Heart right ventricle (tissue), 16 donors: Measurements from ENCODE around the gene FGD4. TPM values are rescaled to one million over a fixed set of nuclear protein-coding genes. Genes with fewer than 3 reads are reported as not detected.
A peak's percentile ranks its signal among the peaks of the same experiment; 100 is the strongest.

Source experiments
- ATAC-seq, 8 donors: fragments of 200-7000 bp; cut with Tn5 transposase; one replicate each; pipeline ENCODE4 v1.9.1; 2020; ENCODE audit warnings: mild to moderate bottlenecking in 8 of 8, moderate library complexity in 8 of 8, moderate number of reproducible peaks in 1 of 8
- DNase-seq, 2 donors: peaks; one replicate each; pipeline ENCODE4 v3.0.0-alpha.2; 2020
- H3K27ac ChIP-seq, 10 donors: fragments of 200-600 bp; sonication (generic) in 2 of 10; one replicate each; pipeline versions ENCODE4 v1.5.0 to v1.8.0; 2020 to 2022; ENCODE audit warnings: mild to moderate bottlenecking in 3 of 10
- H3K27me3 ChIP-seq, 7 donors: fragments of 200-600 bp; one replicate each; pipeline ENCODE4 v1.8.0; 2021 to 2022; ENCODE audit warnings: mild to moderate bottlenecking in 2 of 7
- H3K36me3 ChIP-seq, 9 donors: fragments of 200-600 bp; sonication (generic) in 1 of 9; one replicate each; pipeline versions ENCODE4 v1.5.0 to v1.8.0; 2020 to 2022; ENCODE audit warnings: mild to moderate bottlenecking in 2 of 9
- H3K4me1 ChIP-seq, 9 donors: fragments of 200-600 bp; sonication (generic) in 1 of 9; one replicate each; pipeline versions ENCODE4 v1.5.0 to v1.8.0; 2020 to 2022; ENCODE audit warnings: mild to moderate bottlenecking in 4 of 9
- H3K4me3 ChIP-seq, 10 donors: fragments of 200-600 bp; sonication (generic) in 2 of 10; one replicate each; pipeline versions ENCODE4 v1.5.0 to v1.8.0; 2020 to 2022; ENCODE audit warnings: mild to moderate bottlenecking in 7 of 10, moderate library complexity in 2 of 10
- H3K9me3 ChIP-seq, 11 donors: fragments of 200-600 bp in 10 of 11; sonication (generic) in 2 of 11; one replicate each; pipeline versions ENCODE4 v1.5.0 to v1.8.0; 2013 to 2022; ENCODE audit warnings: mild to moderate bottlenecking in 2 of 11, control low read depth in 1 of 11, moderate library complexity in 1 of 11
- CTCF ChIP-seq, 9 donors: fragments of 200-600 bp; sonication (generic) in 2 of 9; IDR thresholded peaks; one replicate each; pipeline versions ENCODE4 v1.5.0 to v1.8.0; 2021 to 2022; ENCODE audit warnings: antibody characterized with exemption in 9 of 9, mild to moderate bottlenecking in 5 of 9, moderate library complexity in 1 of 9
- WGBS, 2 donors: extraction: QIAGEN DNeasy Blood & Tissue Kit; methylation state at CpG; one replicate each; pipeline ENCODE4 v1.1.7; 2013; ENCODE audit warnings: inconsistent platforms in 1 of 2; 5-methylcytosine and 5-hydroxymethylcytosine counted together
- intact Hi-C, 10 donors: fragments of 100-400 bp; cut with DNase I; formaldehyde crosslinking; loops; one replicate each; pipeline versions ENCODE4 v1.11.1 to v1.14.2; 2022
- polyA plus RNA-seq, 2 donors: library from polyadenylated mRNA; stranded (reverse); fragments of 200-250 nt; gene quantifications; one replicate each; pipeline ENCODE4 v1.2.3, GENCODE V29; 2013
- total RNA-seq, 10 donors: library from RNA; stranded (reverse); fragmentation: NEBNext Ultra II Directional in 3 of 10; extraction: Animal tissue kit (Norgen Biotek cat#: 25700) in 3 of 10; gene quantifications; one replicate each; pipeline versions ENCODE4 v1.2.1 to v1.2.4, GENCODE V29; 2021 to 2023
- donor health status: Arrhythmogenic right ventricular cardiomyopathy.
- donor health status: ischemic (EF 13 %, LVEDD 7.1; RV severe dilation, severe dysfunction).
- donor health status: healthy with polysubstance abuse.
- donor health status: DM: no; HTN: yes; CAD: no.
- donor health status: DM: no; HTN: no; CAD: no.
- donor health status: ischemic (EF 25% LVEDD 6.9; RV normal size, moderate dysfunction).
- donor health status: ischemic (EF 25% LVEDD 5.7; RV mildly dilated, moderate dysfunction).
- donor health status: healthy.
- donor health status: DM: yes; HTN: yes; CAD: no.
- donor health status: Ischemic cardiomyopathy.
- donor health status: ischemic (EF 35%, LVEDD 5.7; RV mildly dilated, moderate dysfunction).
- donor health status: nonischemic (EF 11% LVEDD 7.7; RV severe dilation, severe dysfunction).
- donor health status: DM: yes; HTN: yes; CAD: no.
- donor health status: PGD.
- donor health status: ischemic (EF 29% LVEDD 5.4; RV normal size, mild dysfunction).
- donor health status: nonischemic (EF 23%, LVEDD 6.1; RV moderate dilation, normal function).

Gene FGD4
- total and polyA plus RNA-seq, 12 donors, result 2.6 to 36.9 (median 25.5) TPM

- no peak for TF ChIP-seq CTCF (IDR thresholded peaks at IDR 0.05)
- H3K27ac ChIP-seq, result peak overlapping the region in 9 of 10 donors; percentile 4 to 76 (median 69)
- WGBS, 2 donors, result 4 to 6% methylated on average over 1 of the region's 1 CpG
- intact Hi-C loops, result loop anchor here in 9 of 10 donors (2.0 to 10.0 kb wide), 10 partner anchors 75 to 215 kb away; no protein-coding TSS in a partner anchor
- no peaks in the 10 kb centered on the region for H3K36me3 ChIP-seq
- no peaks in the 10 kb centered on the region for H3K27me3 ChIP-seq
- peak in 3 of 8 donors; percentile 45 to 63 (median 55) for ATAC-seq
- no peaks in the 10 kb centered on the region for H3K9me3 ChIP-seq
- DNase-seq, result no peak
- no peak overlapping the region for H3K4me3 ChIP-seq
- H3K4me1 ChIP-seq, result peaks cover 7 to 60% (median 49%) of the 10 kb centered on the region in 9 donors
These were observed 58.1 kb downstream of the FGD4 start for GRCh38 chr12:32457251-32458025.

GRCh38 chr12:32460638-32461037 is 61.3 kb downstream of the FGD4 start:
- 100% methylated on average over 1 of the region's 1 CpG for WGBS, 2 donors
- no peak overlapping the region for H3K4me3 ChIP-seq
- ATAC-seq (no peak), DNase-seq (no peak)
- no peaks in the 10 kb centered on the region for H3K36me3 ChIP-seq
- no peaks in the 10 kb centered on the region for H3K9me3 ChIP-seq
- intact Hi-C loops, result loop anchor here in 1 of 10 donors (10.0 kb wide), 1 partner anchor 84 kb away; no protein-coding TSS in a partner anchor
- no peaks in the 10 kb centered on the region for H3K27me3 ChIP-seq
- TF ChIP-seq CTCF (IDR thresholded peaks at IDR 0.05), result no peak
- H3K27ac ChIP-seq, result no peak overlapping the region
- H3K4me1 ChIP-seq, result peaks cover 7 to 46% (median 26%) of the 10 kb centered on the region in 9 donors

- Histone ChIP-seq H3K27me3 (no peaks in the 10 kb centered on the region), H3K9me3 (no peaks in the 10 kb centered on the region), H3K4me3 (no peak overlapping the region), H3K4me1 (peaks cover 0 to 33% (median 7%) of the 10 kb centered on the region in 9 donors), H3K36me3 (no peaks in the 10 kb centered on the region), H3K27ac (no peak overlapping the region)
- WGBS, 2 donors, result 96 to 98% methylated on average over 2 of the region's 2 CpGs
- DNase-seq (no peak), ATAC-seq (no peak)
- no peak for TF ChIP-seq CTCF (IDR thresholded peaks at IDR 0.05)
- intact Hi-C loops, result loop anchor here in 1 of 10 donors (10.0 kb wide), 1 partner anchor 82 kb away; no protein-coding TSS in a partner anchor
These were observed 63.5 kb downstream of the FGD4 start for GRCh38 chr12:32462908-32463307.

GRCh38 chr12:32466187-32466586 is 66.8 kb downstream of the FGD4 start:
- no peaks in the 10 kb centered on the region for H3K36me3 ChIP-seq
- H3K27ac ChIP-seq, result no peak overlapping the region
- 97 to 100% methylated on average over 1 of the region's 1 CpG for WGBS, 2 donors
- intact Hi-C loops, result loop anchor here in 1 of 10 donors (10.0 kb wide), 1 partner anchor 79 kb away; no protein-coding TSS in a partner anchor
- no peaks in the 10 kb centered on the region for H3K9me3 ChIP-seq
- H3K27me3 ChIP-seq, result no peaks in the 10 kb centered on the region
- no peak for TF ChIP-seq CTCF (IDR thresholded peaks at IDR 0.05)
- H3K4me3 ChIP-seq, result no peak overlapping the region
- peaks cover 5 to 37% (median 14%) of the 10 kb centered on the region in 9 donors for H3K4me1 ChIP-seq
- no peak for DNase-seq
- no peak for ATAC-seq
